Thymus (tissue), 11 donors: ENCODE results near the gene KCNJ12. TPM values are rescaled to one million over a fixed set of nuclear protein-coding genes. Genes with fewer than 3 reads are reported as not detected.

Experiments used
- DNase-seq, 9 donors: peaks; one replicate each; pipeline ENCODE4 v3.0.0-alpha.2; 2013; ENCODE audit warnings: low spot score in 9 of 9, low read depth in 6 of 9, missing footprints in 1 of 9
- H3K27ac ChIP-seq, 2 donors: one replicate each; pipeline ENCODE4 v1.5.1; 2013; ENCODE audit warnings: control low read depth in 1 of 2, low read depth in 1 of 2, low read length in 1 of 2, mild to moderate bottlenecking in 1 of 2, moderate library complexity in 1 of 2
- H3K27me3 ChIP-seq, 2 donors: one replicate each; pipeline ENCODE4 v1.5.1; 2013; ENCODE audit warnings: low read length in 1 of 2; ENCODE audit not compliant: control insufficient read depth in 2 of 2, insufficient read depth in 1 of 2
- H3K36me3 ChIP-seq, 2 donors: one replicate each; pipeline ENCODE4 v1.5.1; 2013; ENCODE audit warnings: low read length in 1 of 2, mild to moderate bottlenecking in 1 of 2, moderate library complexity in 1 of 2; ENCODE audit not compliant: control insufficient read depth in 2 of 2, insufficient read depth in 2 of 2
- H3K4me1 ChIP-seq, 2 donors: one replicate each; pipeline ENCODE4 v1.5.1; 2013; ENCODE audit warnings: low read length in 2 of 2; ENCODE audit not compliant: control insufficient read depth in 2 of 2, insufficient read depth in 2 of 2
- H3K4me3 ChIP-seq, 2 donors: one replicate each; pipeline ENCODE4 v1.5.1; 2013; ENCODE audit warnings: low read length in 2 of 2, control low read depth in 1 of 2, mild to moderate bottlenecking in 1 of 2
- H3K9me3 ChIP-seq, 2 donors: one replicate each; pipeline ENCODE4 v1.5.1; 2013; ENCODE audit warnings: low read length in 1 of 2, mild to moderate bottlenecking in 1 of 2; ENCODE audit not compliant: control insufficient read depth in 2 of 2, insufficient read depth in 1 of 2
- WGBS: extraction: QIAGEN DNeasy Blood & Tissue Kit; methylation state at CpG from one replicate; pipeline ENCODE4 v1.1.7; 2013; 5-methylcytosine and 5-hydroxymethylcytosine counted together
- polyA plus RNA-seq: library from polyadenylated mRNA; stranded (reverse); fragments of 200-250 nt; gene quantifications from one replicate; pipeline ENCODE4 v1.2.3, GENCODE V29; 2013
- total RNA-seq: library from RNA; stranded (reverse); fragments of 120-200 nt; gene quantifications from one replicate; pipeline ENCODE4 v1.2.4, GENCODE V29; 2013
- donor health status: healthy.

KCNJ12 gene
- total and polyA plus RNA-seq, 2 donors = 0.37 to 0.85 TPM

DNA sequence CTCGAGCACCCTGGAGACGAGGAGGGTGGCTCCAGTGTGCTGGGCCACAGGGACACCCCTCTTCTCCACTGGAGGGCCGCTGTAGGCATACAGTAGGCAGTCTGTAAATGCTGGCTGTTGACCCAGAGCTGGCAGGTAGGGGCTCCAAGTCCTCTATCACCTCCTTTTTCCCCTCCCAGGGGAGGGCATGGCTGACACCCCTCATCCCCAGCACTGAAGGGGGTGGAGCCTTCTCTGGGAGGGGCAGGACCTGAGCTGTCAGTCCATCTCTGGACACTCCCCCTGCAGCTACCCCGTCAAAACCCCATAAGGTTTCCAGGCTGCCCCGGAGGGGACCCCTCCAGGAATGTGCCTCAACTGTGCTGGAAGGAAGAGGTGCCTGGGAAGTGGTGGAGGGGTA is 2.4 kb downstream of the KCNJ12 start:
- 51% methylated on average over 5 of the region's 5 CpGs for WGBS
- H3K27ac ChIP-seq = no peak overlapping the region
- peaks cover 45 to 56% of the 10 kb centered on the region in 2 donors for H3K27me3 ChIP-seq

GRCh38 chr17:21379080-21379711 is 3.0 kb downstream of the KCNJ12 start:
- H3K9me3 ChIP-seq = no peaks in the 10 kb centered on the region
- H3K27me3 ChIP-seq = peaks cover 45 to 50% of the 10 kb centered on the region in 2 donors
- WGBS = 95% methylated on average over 17 of the region's 17 CpGs
- H3K36me3 ChIP-seq = no peaks in the 10 kb centered on the region
- no peak overlapping the region for H3K27ac ChIP-seq
- DNase-seq = no peak
- no peak overlapping the region for H3K4me3 ChIP-seq
- peaks cover 3 to 6% of the 10 kb centered on the region in 2 donors for H3K4me1 ChIP-seq

More for the DNA sequence above, 2.4 kb downstream of the KCNJ12 start:
- H3K36me3 ChIP-seq = no peaks in the 10 kb centered on the region
- no peak for DNase-seq
- no peak overlapping the region for H3K4me3 ChIP-seq
- H3K9me3 ChIP-seq = no peaks in the 10 kb centered on the region
- peaks cover 3 to 6% of the 10 kb centered on the region in 2 donors for H3K4me1 ChIP-seq

- H3K27ac ChIP-seq = no peak overlapping the region
These were observed 4.5 kb downstream of the KCNJ12 start for GRCh38 chr17:21380659-21381058.

DNA sequence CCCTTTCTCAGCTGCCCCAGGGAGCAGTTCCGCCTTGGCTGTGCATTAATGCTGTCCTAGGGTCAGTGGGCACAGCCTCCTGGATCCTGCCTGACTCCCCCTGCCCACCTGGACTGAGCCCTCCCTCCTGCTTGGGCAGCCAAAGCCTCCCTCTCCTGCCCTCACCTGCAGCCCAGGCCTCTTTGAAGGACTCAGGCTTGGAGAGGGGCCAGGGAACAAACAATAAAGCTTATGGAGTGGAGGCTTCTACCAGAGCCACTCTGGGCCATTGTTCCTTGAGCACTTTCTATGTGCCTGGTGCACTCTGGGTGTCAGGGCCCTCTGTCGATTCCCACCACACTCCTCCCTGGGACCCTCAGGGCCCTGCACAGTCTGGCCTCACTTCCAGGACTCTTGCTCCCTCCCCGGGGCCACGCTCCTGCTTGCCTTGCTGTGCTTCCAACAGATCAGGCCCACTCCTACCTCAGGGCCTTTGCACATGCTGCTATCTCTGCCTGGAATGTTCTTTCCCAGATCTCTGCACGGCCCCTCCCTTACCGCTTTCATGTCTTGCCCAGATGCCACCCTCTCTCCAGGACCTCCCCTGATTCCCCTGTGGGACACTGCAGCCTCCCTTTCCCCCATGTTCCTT is 5.0 kb downstream of the KCNJ12 start:
- Histone ChIP-seq H3K4me1 (peaks cover 3 to 6% of the 10 kb centered on the region in 2 donors), H3K27ac (no peak overlapping the region), H3K36me3 (no peaks in the 10 kb centered on the region), H3K4me3 (no peak overlapping the region), H3K27me3 (peaks cover 30 to 31% of the 10 kb centered on the region in 2 donors), H3K9me3 (no peaks in the 10 kb centered on the region)
- WGBS = 97% methylated on average over 6 of the region's 6 CpGs
- no peak for DNase-seq

More at GRCh38 chr17:21380659-21381058, 4.5 kb downstream of the KCNJ12 start:
- no peak for DNase-seq
- Histone ChIP-seq H3K4me3 (no peak overlapping the region), H3K9me3 (no peaks in the 10 kb centered on the region), H3K36me3 (no peaks in the 10 kb centered on the region), H3K4me1 (peaks cover 3 to 6% of the 10 kb centered on the region in 2 donors), H3K27me3 (peaks cover 36% of the 10 kb centered on the region in 2 donors)
- 93% methylated on average over 3 of the region's 3 CpGs for WGBS

DNA sequence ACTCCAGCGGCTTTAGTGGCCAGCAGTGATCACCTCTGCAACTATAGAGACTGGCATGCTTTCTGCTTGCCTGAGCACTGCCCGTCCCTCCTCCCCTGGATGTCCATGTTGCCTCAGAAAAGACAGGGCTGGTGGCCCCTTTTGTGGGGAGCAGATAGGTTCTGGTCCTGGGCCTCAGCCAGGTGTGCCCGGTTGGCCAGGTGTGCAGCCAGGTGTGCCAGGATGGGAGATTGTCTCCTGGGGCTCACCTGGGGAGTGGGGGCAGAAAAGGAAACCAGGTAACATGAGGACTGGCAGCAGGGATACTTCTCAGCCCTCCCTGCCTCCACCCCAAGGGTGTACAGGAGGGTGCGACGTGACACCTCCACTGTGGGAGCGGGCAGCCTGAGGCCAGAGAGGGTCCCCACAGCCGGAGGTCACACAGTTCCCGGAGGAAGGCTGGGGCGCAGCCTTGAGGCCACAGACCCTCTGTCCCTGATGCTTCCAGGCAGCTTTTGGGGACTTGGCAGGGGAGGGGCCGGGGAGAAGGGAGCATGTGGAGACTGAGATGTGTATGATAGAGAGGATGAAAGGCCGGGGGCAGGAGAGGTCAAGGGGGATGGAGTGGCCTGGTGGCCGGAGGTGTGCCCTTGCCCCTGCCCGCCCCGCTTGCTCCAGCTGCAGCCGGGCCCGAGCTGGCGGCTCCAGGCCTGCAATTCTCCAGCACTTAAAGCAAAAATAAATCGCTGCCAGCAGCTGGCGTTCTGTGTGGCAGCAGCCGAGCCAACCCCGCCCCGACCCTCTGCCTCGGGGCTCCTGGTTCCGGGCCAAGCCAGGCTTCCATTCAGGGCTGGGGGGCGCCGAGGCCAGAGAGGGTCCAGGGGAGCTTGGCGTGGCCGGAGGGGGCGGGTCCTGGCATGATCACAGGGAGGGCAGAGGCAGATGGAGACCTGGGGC is 6.7 kb downstream of the KCNJ12 start:
- peaks cover 14 to 17% of the 10 kb centered on the region in 2 donors for H3K27me3 ChIP-seq
- H3K4me3 ChIP-seq = no peak overlapping the region
- H3K4me1 ChIP-seq = no peaks in the 10 kb centered on the region
- WGBS = 93% methylated on average over 29 of the region's 29 CpGs
- no peak overlapping the region for H3K27ac ChIP-seq
- no peak for DNase-seq
- no peaks in the 10 kb centered on the region for H3K9me3 ChIP-seq
- H3K36me3 ChIP-seq = no peaks in the 10 kb centered on the region

DNA sequence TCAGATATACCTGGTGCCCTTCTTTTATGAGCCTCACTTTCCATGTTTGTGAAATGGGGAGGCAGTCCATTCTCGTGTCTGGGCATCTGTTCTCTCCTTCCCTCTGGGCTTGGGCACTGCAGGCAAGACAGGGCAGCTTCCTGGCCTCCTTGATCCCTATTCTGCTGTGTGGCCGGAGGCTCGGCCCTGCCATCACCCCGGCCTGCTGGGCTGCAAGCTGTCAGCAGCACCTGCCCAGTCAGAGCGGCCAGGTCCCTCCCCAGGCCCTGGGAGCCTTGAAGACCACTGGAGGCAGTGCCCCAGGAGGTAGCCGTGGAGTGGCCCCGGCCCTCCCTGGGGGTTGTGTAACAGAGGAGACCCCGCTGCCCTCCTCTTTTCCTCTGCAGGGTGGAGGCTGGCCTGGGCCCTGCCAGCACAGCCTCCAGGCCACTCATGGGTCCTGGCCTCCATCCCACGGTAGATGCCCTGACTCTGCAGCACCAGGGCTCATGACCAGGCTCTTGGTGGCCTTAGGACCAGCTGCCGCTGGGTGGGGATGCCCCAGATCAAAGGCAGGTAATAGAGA is 9.2 kb downstream of the KCNJ12 start:
- peaks cover 0 to 22% of the 10 kb centered on the region in 2 donors for H3K4me1 ChIP-seq
- H3K27ac ChIP-seq = no peak overlapping the region
- no peak overlapping the region for H3K4me3 ChIP-seq
- H3K27me3 ChIP-seq = no peaks in the 10 kb centered on the region
- 75% methylated on average over 10 of the region's 10 CpGs for WGBS
- no peaks in the 10 kb centered on the region for H3K9me3 ChIP-seq
- DNase-seq = no peak
- no peaks in the 10 kb centered on the region for H3K36me3 ChIP-seq

GRCh38 chr17:21387616-21388015 is 11.5 kb downstream of the KCNJ12 start:
- Histone ChIP-seq H3K27ac (no peak overlapping the region), H3K4me3 (no peak overlapping the region), H3K27me3 (no peaks in the 10 kb centered on the region), H3K36me3 (no peaks in the 10 kb centered on the region), H3K9me3 (no peaks in the 10 kb centered on the region), H3K4me1 (peaks cover 0 to 35% of the 10 kb centered on the region in 2 donors)
- 80% methylated on average over 5 of the region's 5 CpGs for WGBS
- DNase-seq = no peak

- Histone ChIP-seq H3K27me3 (no peaks in the 10 kb centered on the region), H3K9me3 (no peaks in the 10 kb centered on the region), H3K4me3 (no peak overlapping the region), H3K27ac (no peak overlapping the region), H3K36me3 (no peaks in the 10 kb centered on the region), H3K4me1 (peaks cover 0 to 35% of the 10 kb centered on the region in 2 donors)
- WGBS = 96% methylated on average over 12 of the region's 12 CpGs
- no peak for DNase-seq
These were observed 11.9 kb downstream of the KCNJ12 start for GRCh38 chr17:21388066-21388465.
